ENCODE measurements around the gene CATSPERB.
"Not testable (repeated sequence)": the region's sequence is repeated elsewhere in the genome, so short reads cannot be mapped to it uniquely, and the experiment has no call there.

CATSPERB gene

GRCh38 chr14:91575469-91576208 is 156.2 kb downstream of the CATSPERB start:
- DNase-seq: no peak

GRCh38 chr14:91573894-91574837 is 157.7 kb downstream of the CATSPERB start:
- peak; percentile 41 to 90 for DNase-seq

GRCh38 chr14:91573528-91573893 is 158.4 kb downstream of the CATSPERB start:
- no peak for DNase-seq

GRCh38 chr14:91570021-91570420 is 161.9 kb downstream of the CATSPERB start:
- no peak for DNase-seq

GRCh38 chr14:91569301-91569700 is 162.6 kb downstream of the CATSPERB start:
- DNase-seq: no peak

- DNase-seq: no peak
Measured at GRCh38 chr14:91568626-91569025, 163.3 kb downstream of the CATSPERB start.

- DNase-seq: not testable (repeated sequence)
Measured at GRCh38 chr14:91567827-91568226, 164.1 kb downstream of the CATSPERB start.

- no peak for DNase-seq
Measured at GRCh38 chr14:91555531-91555930, 176.4 kb downstream of the CATSPERB start.

GRCh38 chr14:91554535-91555332 is 177.2 kb downstream of the CATSPERB start:
- DNase-seq: peak in 1 of 2 experiments; percentile 6

GRCh38 chr14:91548108-91548507 is 183.8 kb downstream of the CATSPERB start:
- DNase-seq: no peak

GRCh38 chr14:91545946-91546716 is 185.8 kb downstream of the CATSPERB start:
- no peak for DNase-seq

GRCh38 chr14:91545204-91545603 is 186.7 kb downstream of the CATSPERB start:
- no peak for DNase-seq

- DNase-seq: no peak
Measured at GRCh38 chr14:91536327-91536726, 195.6 kb downstream of the CATSPERB start.

- not testable (repeated sequence) for DNase-seq
Measured at GRCh38 chr14:91534059-91534458, 197.8 kb downstream of the CATSPERB start.

- no peak for DNase-seq
Measured at GRCh38 chr14:91533623-91534022, 198.3 kb downstream of the CATSPERB start.
